Measurements from ENCODE around the gene SMLR1. TPM values are rescaled to one million over a fixed set of nuclear protein-coding genes. Genes with fewer than 3 reads are reported as not detected.
A peak's percentile ranks its signal among the peaks of the same experiment; 100 is the strongest.

SMLR1 gene
- total and polyA plus RNA-seq, 8 donors = 0.13 to 0.23 (median 0.19) TPM; not detected in 2

GRCh38 chr6:130838951-130839350, 11.7 kb downstream of the SMLR1 start:
- intact Hi-C loops (cut with DNase I) = no loop called here
- ATAC-seq = no peak

GRCh38 chr6:130839379-130839778, 12.2 kb downstream of the SMLR1 start:
- DNase-seq (no peak), ATAC-seq (no peak)
- Histone ChIP-seq H3K27ac (no peak overlapping the region), H3K4me1 (no peaks in the 10 kb centered on the region), H3K4me3 (no peak overlapping the region), H3K27me3 (no peaks in the 10 kb centered on the region), H3K9me3 (no peaks in the 10 kb centered on the region), H3K36me3 (no peaks in the 10 kb centered on the region)
- intact Hi-C loops (cut with DNase I) = no loop called here
- no peak for TF ChIP-seq CTCF (IDR thresholded peaks at IDR 0.05)

More at GRCh38 chr6:130838951-130839350, 11.7 kb downstream of the SMLR1 start:
- Histone ChIP-seq H3K36me3 (no peaks in the 10 kb centered on the region), H3K9me3 (no peaks in the 10 kb centered on the region), H3K4me3 (no peak overlapping the region), H3K27ac (no peak overlapping the region), H3K4me1 (no peaks in the 10 kb centered on the region), H3K27me3 (no peaks in the 10 kb centered on the region)
- TF ChIP-seq CTCF (IDR thresholded peaks at IDR 0.05) = no peak
- no peak for DNase-seq

- no peak overlapping the region for H3K4me3 ChIP-seq
- no peaks in the 10 kb centered on the region for H3K9me3 ChIP-seq
- no peaks in the 10 kb centered on the region for H3K27me3 ChIP-seq
- no peaks in the 10 kb centered on the region for H3K36me3 ChIP-seq
- TF ChIP-seq CTCF (IDR thresholded peaks at IDR 0.05) = no peak
- H3K4me1 ChIP-seq = no peaks in the 10 kb centered on the region
- intact Hi-C loops (cut with DNase I) = loop anchor here in 1 of 2 donors (10.0 kb wide), 1 partner anchor 515 kb away; no protein-coding TSS in a partner anchor
- ATAC-seq = no peak
- H3K27ac ChIP-seq = no peak overlapping the region
- no peak for DNase-seq
Observed at GRCh38 chr6:130840050-130840449, 12.8 kb downstream of the SMLR1 start.

GRCh38 chr6:130841128-130841728, 14.0 kb downstream of the SMLR1 start:
- no peaks in the 10 kb centered on the region for H3K36me3 ChIP-seq
- no peaks in the 10 kb centered on the region for H3K4me1 ChIP-seq
- DNase-seq (no peak), ATAC-seq (no peak)
- no peak overlapping the region for H3K27ac ChIP-seq
- no peaks in the 10 kb centered on the region for H3K27me3 ChIP-seq
- no peak overlapping the region for H3K4me3 ChIP-seq
- no peaks in the 10 kb centered on the region for H3K9me3 ChIP-seq
- intact Hi-C loops (cut with DNase I) = loop anchor here in 1 of 2 donors (10.0 kb wide), 1 partner anchor 516 kb away; no protein-coding TSS in a partner anchor
- no peak for TF ChIP-seq CTCF (IDR thresholded peaks at IDR 0.05)

GRCh38 chr6:130843575-130844320, 16.5 kb downstream of the SMLR1 start:
- H3K9me3 ChIP-seq = no peaks in the 10 kb centered on the region
- no peaks in the 10 kb centered on the region for H3K4me1 ChIP-seq
- intact Hi-C loops (cut with DNase I) = loop anchor here in 1 of 2 donors (10.0 kb wide), 1 partner anchor 519 kb away; no protein-coding TSS in a partner anchor
- H3K27ac ChIP-seq = no peak overlapping the region
- TF ChIP-seq CTCF (IDR thresholded peaks at IDR 0.05) = no peak
- ATAC-seq = peak; percentile 75
- no peaks in the 10 kb centered on the region for H3K27me3 ChIP-seq
- DNase-seq = peak in 1 of 4 donors; percentile 32
- H3K36me3 ChIP-seq = no peaks in the 10 kb centered on the region
- no peak overlapping the region for H3K4me3 ChIP-seq

All from left lung (tissue), 10 donors.